ENCODE results near the gene XRCC4. TPM values are rescaled to one million over a fixed set of nuclear protein-coding genes. Genes with fewer than 3 reads are reported as not detected.

XRCC4 gene
- total RNA-seq, 2 donors from 2014 or later, result 12.3 to 13.4 TPM

Other genes with a start within 250 kb of the XRCC4 start
- gene TMEM167A, start 153 bp upstream of the XRCC4 start, total RNA-seq, result 10 to 100 TPM; 65.1 to 76.6 TPM

Measured in activated T-cell treated with anti-CD3 and anti-CD28 coated beads, Interleukin-2, amount 50 U/mL, for 72 hours (primary cell).